ENCODE results near the gene FOXL1. TPM values are rescaled to one million over a fixed set of nuclear protein-coding genes. Genes with fewer than 3 reads are reported as not detected.

The FOXL1 gene
- total RNA-seq, 1 donor from 2014 or later = 1.1 TPM

DNA sequence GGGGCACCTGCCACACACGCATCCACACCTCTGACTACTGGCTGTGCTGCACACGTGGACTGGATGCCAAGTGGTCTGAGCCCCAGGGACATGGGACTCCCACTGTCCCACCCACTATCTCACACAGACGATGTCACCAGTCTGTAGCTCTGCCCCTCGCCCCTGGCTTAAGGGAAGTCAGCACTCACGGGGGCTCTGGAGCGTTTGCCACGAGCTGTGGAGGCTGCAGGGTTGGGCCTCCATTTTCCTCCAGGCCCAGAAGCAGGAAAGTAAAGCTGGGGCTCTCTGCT, 45.9 kb upstream of the FOXL1 start:
- no peaks in the 10 kb centered on the region for H3K36me3 ChIP-seq (ENCODE audit: control insufficient read depth, insufficient read depth, low read length)
- TF ChIP-seq, protein P1, sequence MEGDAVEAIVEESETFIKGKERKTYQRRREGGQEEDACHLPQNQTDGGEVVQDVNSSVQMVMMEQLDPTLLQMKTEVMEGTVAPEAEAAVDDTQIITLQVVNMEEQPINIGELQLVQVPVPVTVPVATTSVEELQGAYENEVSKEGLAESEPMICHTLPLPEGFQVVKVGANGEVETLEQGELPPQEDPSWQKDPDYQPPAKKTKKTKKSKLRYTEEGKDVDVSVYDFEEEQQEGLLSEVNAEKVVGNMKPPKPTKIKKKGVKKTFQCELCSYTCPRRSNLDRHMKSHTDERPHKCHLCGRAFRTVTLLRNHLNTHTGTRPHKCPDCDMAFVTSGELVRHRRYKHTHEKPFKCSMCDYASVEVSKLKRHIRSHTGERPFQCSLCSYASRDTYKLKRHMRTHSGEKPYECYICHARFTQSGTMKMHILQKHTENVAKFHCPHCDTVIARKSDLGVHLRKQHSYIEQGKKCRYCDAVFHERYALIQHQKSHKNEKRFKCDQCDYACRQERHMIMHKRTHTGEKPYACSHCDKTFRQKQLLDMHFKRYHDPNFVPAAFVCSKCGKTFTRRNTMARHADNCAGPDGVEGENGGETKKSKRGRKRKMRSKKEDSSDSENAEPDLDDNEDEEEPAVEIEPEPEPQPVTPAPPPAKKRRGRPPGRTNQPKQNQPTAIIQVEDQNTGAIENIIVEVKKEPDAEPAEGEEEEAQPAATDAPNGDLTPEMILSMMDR (IDR thresholded peaks at IDR 0.05; ENCODE audit: insufficient read depth, low read length, severe bottlenecking) = no peak
- no peaks in the 10 kb centered on the region for H3K27me3 ChIP-seq (ENCODE audit: control insufficient read depth, insufficient read depth, low read length)
- DNase-seq (ENCODE audit: low read depth) = no peak
- no peak overlapping the region for H3K4me3 ChIP-seq (ENCODE audit: low read depth, low read length)
- no peak for FAIRE-seq

DNA sequence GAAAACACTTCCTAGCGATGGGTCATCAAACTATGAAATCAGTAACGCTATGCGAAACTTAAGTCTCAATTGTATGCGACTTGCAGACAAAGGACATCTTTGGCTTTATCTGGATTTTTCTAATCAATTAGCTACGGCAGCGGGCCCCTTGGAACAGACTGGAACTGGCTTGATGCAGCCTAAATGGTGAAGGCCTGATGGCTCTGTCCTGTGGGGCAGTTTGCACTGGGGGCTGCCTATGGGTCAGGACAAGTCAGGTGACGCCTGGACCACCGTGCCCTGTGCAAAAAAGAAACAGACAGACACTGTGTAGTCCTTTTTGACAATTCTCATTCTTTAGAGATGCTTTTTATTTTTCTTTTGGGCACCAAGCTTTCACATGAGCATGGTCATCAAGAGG, 45.3 kb upstream of the FOXL1 start:
- Histone ChIP-seq H3K4me3 (ENCODE audit: low read depth, low read length) (no peak overlapping the region), H3K27me3 (ENCODE audit: control insufficient read depth, insufficient read depth, low read length) (no peaks in the 10 kb centered on the region), H3K36me3 (ENCODE audit: control insufficient read depth, insufficient read depth, low read length) (peaks cover 3% of the 10 kb centered on the region)
- no peak for FAIRE-seq
- no peak for DNase-seq (ENCODE audit: low read depth)
- TF ChIP-seq, protein P1 (IDR thresholded peaks at IDR 0.05; ENCODE audit: insufficient read depth, low read length, severe bottlenecking) = no peak

DNA sequence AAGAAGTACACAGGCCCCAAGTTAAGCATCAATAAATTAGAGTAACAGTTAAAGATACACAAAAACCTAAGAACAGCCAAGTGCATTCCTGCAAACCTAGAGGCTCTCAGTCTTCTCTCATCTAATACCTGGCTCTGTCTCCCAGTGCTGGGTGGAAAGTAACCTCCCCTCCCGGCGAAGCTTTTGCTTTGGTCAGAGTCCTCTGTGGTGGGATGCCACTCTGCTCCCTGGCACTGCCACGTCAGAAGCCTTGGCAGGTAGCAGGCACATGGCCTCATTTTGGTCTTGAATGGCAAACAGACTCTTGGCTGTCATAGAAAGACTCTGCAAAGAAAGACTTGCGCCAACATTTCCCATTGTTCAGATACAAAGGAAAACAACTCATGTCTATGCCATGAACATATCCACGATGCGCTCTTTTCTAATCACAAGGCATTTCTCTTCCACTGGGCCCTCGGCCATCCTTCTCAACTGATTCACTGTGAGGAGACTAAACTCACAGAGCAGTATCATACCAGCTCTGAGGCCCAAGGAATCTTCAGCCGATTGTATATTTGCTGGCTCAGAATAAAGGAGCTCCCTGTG, 44.5 kb upstream of the FOXL1 start:
- no peak for FAIRE-seq
- peaks cover 6% of the 10 kb centered on the region for H3K36me3 ChIP-seq (ENCODE audit: control insufficient read depth, insufficient read depth, low read length)

DNA sequence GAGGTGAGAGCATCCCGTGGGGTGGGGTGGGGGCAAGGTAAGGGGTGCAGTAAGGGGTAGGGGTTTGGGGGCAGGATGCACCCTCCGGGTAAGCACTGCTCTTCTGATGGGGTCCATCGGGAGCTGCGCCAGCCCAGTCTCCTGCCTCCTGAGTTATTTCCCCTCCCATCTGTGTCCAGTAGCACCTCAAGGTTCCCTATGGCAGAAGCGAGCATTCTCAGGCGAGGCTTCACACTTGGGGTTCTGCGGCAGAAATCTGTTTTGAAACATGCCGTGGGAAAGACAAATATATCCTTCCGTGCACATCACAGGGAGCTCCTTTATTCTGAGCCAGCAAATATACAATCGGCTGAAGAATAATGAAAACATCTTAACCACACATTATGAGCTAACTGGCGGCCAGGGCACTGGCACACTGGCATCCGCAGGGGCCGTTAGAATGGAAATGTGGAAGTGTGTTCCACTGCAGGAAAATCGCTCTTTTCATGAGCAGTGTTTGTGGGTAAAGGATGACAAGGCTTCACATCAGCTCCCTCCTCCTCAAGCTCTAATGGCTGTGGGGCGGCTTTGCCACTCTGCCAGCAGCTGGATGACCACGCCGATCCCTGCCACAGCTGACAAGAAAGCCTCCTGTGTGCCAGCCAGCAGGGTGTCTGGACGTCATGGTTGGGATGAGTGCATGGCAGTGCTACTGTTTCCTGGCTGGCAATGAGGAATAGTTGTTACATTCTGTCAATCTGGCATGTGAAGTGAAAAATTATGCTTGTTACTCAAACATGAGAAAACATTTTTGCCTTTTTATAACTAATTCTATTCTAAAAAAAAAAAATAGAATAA, 43.4 kb upstream of the FOXL1 start:
- Histone ChIP-seq H3K4me3 (ENCODE audit: low read depth, low read length) (no peak overlapping the region), H3K27me3 (ENCODE audit: control insufficient read depth, insufficient read depth, low read length) (no peaks in the 10 kb centered on the region), H3K36me3 (ENCODE audit: control insufficient read depth, insufficient read depth, low read length) (peaks cover 9% of the 10 kb centered on the region)
- DNase-seq (ENCODE audit: low read depth) (no peak), FAIRE-seq (no peak)
- TF ChIP-seq, protein P1 (IDR thresholded peaks at IDR 0.05; ENCODE audit: insufficient read depth, low read length, severe bottlenecking) = no peak

More for the DNA sequence above, 44.5 kb upstream of the FOXL1 start:
- TF ChIP-seq, protein P1 (IDR thresholded peaks at IDR 0.05; ENCODE audit: insufficient read depth, low read length, severe bottlenecking) = no peak
- DNase-seq (ENCODE audit: low read depth) = no peak
- Histone ChIP-seq H3K27me3 (ENCODE audit: control insufficient read depth, insufficient read depth, low read length) (no peaks in the 10 kb centered on the region), H3K4me3 (ENCODE audit: low read depth, low read length) (no peak overlapping the region)

DNA sequence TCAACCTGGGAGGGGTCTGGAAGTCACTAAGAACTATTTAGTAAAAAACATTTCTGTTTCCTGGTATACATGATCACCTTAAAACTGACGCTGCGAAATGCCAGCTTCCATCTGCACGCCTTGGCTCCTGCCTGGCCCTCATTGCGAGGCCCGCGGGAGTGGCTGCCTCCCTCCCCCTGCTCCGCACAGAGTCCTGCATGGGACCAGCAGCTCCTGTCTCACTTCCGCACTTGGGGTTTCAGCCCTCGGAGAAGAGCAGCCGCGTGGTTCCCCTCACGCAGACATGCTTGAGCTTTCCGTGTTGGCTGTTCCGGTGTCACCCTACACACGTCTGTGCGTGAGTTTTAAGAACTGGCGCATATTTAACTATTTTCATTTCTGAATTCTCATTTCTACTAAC, 41.7 kb upstream of the FOXL1 start:
- H3K4me3 ChIP-seq (ENCODE audit: low read depth, low read length) = no peak overlapping the region
- FAIRE-seq (no peak), DNase-seq (ENCODE audit: low read depth) (no peak)
- TF ChIP-seq, protein P1 (IDR thresholded peaks at IDR 0.05; ENCODE audit: insufficient read depth, low read length, severe bottlenecking) = no peak
- H3K27me3 ChIP-seq (ENCODE audit: control insufficient read depth, insufficient read depth, low read length) = no peaks in the 10 kb centered on the region
- H3K36me3 ChIP-seq (ENCODE audit: control insufficient read depth, insufficient read depth, low read length) = peaks cover 18% of the 10 kb centered on the region
